HCT116 (cell line): Measurements from ENCODE around the gene SKI. TPM values are rescaled to one million over a fixed set of nuclear protein-coding genes. Genes with fewer than 3 reads are reported as not detected.

Experiments
- ATAC-seq: fragments of 200-7000 bp; cut with Tn5 transposase; 2 replicates; pipeline ENCODE4 v1.9.1; 2020; ENCODE audit warnings: mild to moderate bottlenecking, moderate library complexity
- BruUV-seq: library from RNA; stranded (reverse); fragments of 400-500 nt; replicated peaks from 2 replicates; lab custom pipeline; 2021; lab: Mats Ljungman, UMichigan
- CTCF ChIA-PET: fragments of 300-600 bp; sonication (Branson Sonifier 250); formaldehyde crosslinking; loops from one replicate; lab custom pipeline; 2021; ENCODE audit warnings: antibody characterized with exemption; lab: Charles Lee
- POLR2A ChIA-PET: fragments of 300-600, 350-600 bp; sonication (Branson Sonifier 250); formaldehyde crosslinking; loops from one replicate; lab custom pipeline; 2021; ENCODE audit warnings: antibody characterized with exemption; lab: Charles Lee
- RAD21 ChIA-PET, 2 experiments: fragments of 300-600 bp; sonication (Branson Sonifier 250); formaldehyde crosslinking; loops; one replicate each; lab custom pipeline; 2023; ENCODE audit warnings: low total read pairs in 2 of 2; ENCODE audit not compliant: uncharacterized antibody in 2 of 2, unreplicated experiment in 2 of 2, low non-redundant PET in 1 of 2; lab: Charles Lee
- DNase-seq: peaks from one replicate; pipeline ENCODE4 v3.0.0-alpha.2; 2010; ENCODE audit warnings: low read depth, low spot score
- H2AFZ ChIP-seq: fragments of 200-600 bp; shearing (Covaris generic), sonication (generic); 2 replicates; pipeline ENCODE4 v1.6.1; 2017; ENCODE audit warnings: low read depth, mixed run types, mixed read lengths, antibody characterized with exemption, low read length; ENCODE audit not compliant: poor library complexity, severe bottlenecking
- H3K27ac ChIP-seq: 2 replicates; pipeline ENCODE4 v1.5.1; 2012; ENCODE audit warnings: low read depth, low read length
- H3K27me3 ChIP-seq: fragments of 200-600 bp; sonication (generic); 2 replicates; pipeline ENCODE4 v1.6.1; 2016; ENCODE audit warnings: mixed run types, low read length, mixed read lengths; ENCODE audit not compliant: insufficient read depth
- H3K36me3 ChIP-seq, 2 experiments: fragments of 200-500 bp in 1 of 2; fragments of 200-600 bp in 1 of 2; sonication (Bioruptor generic) in 1 of 2; sonication (generic) in 1 of 2; 2 replicates each; pipeline versions ENCODE4 v1.5.1 to v1.6.1; 2014 to 2016; ENCODE audit warnings: low read length in 2 of 2, inconsistent platforms in 1 of 2, mixed read lengths in 1 of 2, mixed run types in 1 of 2; ENCODE audit not compliant: insufficient read depth in 2 of 2, control insufficient read depth in 1 of 2
- H3K4me1 ChIP-seq, 2 experiments: fragments of 200-600 bp in 1 of 2; sonication (generic) in 1 of 2; 2 replicates each; pipeline versions ENCODE4 v1.5.1 to v1.6.1; 2012 to 2017; ENCODE audit warnings: low read length in 2 of 2, inconsistent platforms in 1 of 2, mild to moderate bottlenecking in 1 of 2, mixed read lengths in 1 of 2, mixed run types in 1 of 2, moderate library complexity in 1 of 2; ENCODE audit not compliant: insufficient read depth in 2 of 2, control insufficient read depth in 1 of 2
- H3K4me2 ChIP-seq: fragments of 200-600 bp; sonication (generic); 2 replicates; pipeline ENCODE4 v1.6.1; 2017; ENCODE audit warnings: mixed run types, low read length, mixed read lengths
- H3K4me3 ChIP-seq, 2 experiments: fragments of 200-600 bp in 1 of 2; sonication (generic) in 1 of 2; replicated peaks in 1 of 2; 2 replicates each; pipeline ENCODE4 v1.5.1; 2011 to 2016; ENCODE audit warnings: low read length in 2 of 2, control low read depth in 1 of 2, low read depth in 1 of 2, mild to moderate bottlenecking in 1 of 2, mixed read lengths in 1 of 2, mixed run types in 1 of 2
- H3K79me2 ChIP-seq: fragments of 200-600 bp; sonication (generic); 2 replicates; pipeline ENCODE4 v1.6.1; 2017; ENCODE audit warnings: mild to moderate bottlenecking, mixed run types, low read length, moderate library complexity, mixed read lengths; ENCODE audit not compliant: insufficient read depth
- H3K9ac ChIP-seq: fragments of 200-600 bp; sonication (generic); 2 replicates; pipeline ENCODE4 v1.6.1; 2016; ENCODE audit warnings: low read length, mixed read lengths
- H3K9me2 ChIP-seq: fragments of 200-600 bp; sonication (generic), shearing (Covaris generic); 2 replicates; pipeline ENCODE4 v1.6.1; 2017; ENCODE audit warnings: mixed run types, mild to moderate bottlenecking, moderate library complexity; ENCODE audit not compliant: insufficient read depth
- H3K9me3 ChIP-seq, 2 experiments: fragments of 200-500 bp in 1 of 2; fragments of 200-600 bp in 1 of 2; sonication (Bioruptor generic) in 1 of 2; sonication (generic) in 1 of 2; 2 replicates each; pipeline ENCODE4 v1.6.1; 2014 to 2017; ENCODE audit warnings: low read length in 2 of 2, mixed read lengths in 2 of 2, inconsistent platforms in 1 of 2, low read depth in 1 of 2, mild to moderate bottlenecking in 1 of 2, mixed run types in 1 of 2, moderate library complexity in 1 of 2; ENCODE audit not compliant: control insufficient read depth in 1 of 2, insufficient read depth in 1 of 2
- H4K20me1 ChIP-seq: fragments of 200-600 bp; sonication (generic), shearing (Covaris generic); 2 replicates; pipeline ENCODE4 v1.6.1; 2017; ENCODE audit warnings: mixed run types, mild to moderate bottlenecking, moderate library complexity; ENCODE audit not compliant: insufficient read depth
- CBX3 ChIP-seq: IDR thresholded peaks from 2 replicates; pipeline ENCODE4 v1.6.1; 2012; ENCODE audit warnings: low read depth
- CEBPB ChIP-seq: IDR thresholded peaks from 2 replicates; pipeline ENCODE4 v1.6.1; 2012; ENCODE audit warnings: low read depth
- ELF1 ChIP-seq: IDR thresholded peaks from 2 replicates; pipeline ENCODE4 v1.6.1; 2012; ENCODE audit warnings: low read depth, borderline replicate concordance
- SP1 ChIP-seq: IDR thresholded peaks from 2 replicates; pipeline ENCODE4 v1.6.1; 2012; ENCODE audit warnings: low read depth
- SRF ChIP-seq: IDR thresholded peaks from 2 replicates; pipeline ENCODE4 v1.6.1; 2012; ENCODE audit warnings: low read depth
- TCF7L2 ChIP-seq: IDR thresholded peaks from 2 replicates; pipeline ENCODE4 v1.7.0; 2011; ENCODE audit warnings: borderline replicate concordance, inconsistent platforms; ENCODE audit not compliant: insufficient read depth, insufficient read length; ENCODE audit errors: extremely low read depth
- YY1 ChIP-seq: IDR thresholded peaks from 2 replicates; pipeline ENCODE4 v1.6.1; 2011; ENCODE audit warnings: low read length, low read depth, moderate library complexity, mild to moderate bottlenecking; ENCODE audit not compliant: insufficient replicate concordance; ENCODE audit errors: extremely low read depth
- ZNF274 ChIP-seq: fragments of 200-500 bp; sonication (Bioruptor generic); IDR thresholded peaks from 2 replicates; pipeline ENCODE4 v1.6.1; 2014; ENCODE audit warnings: mild to moderate bottlenecking, low read depth, low read length, inconsistent platforms
- intact Hi-C: fragments of 100-400 bp; cut with micrococcal nuclease; formaldehyde crosslinking; loops from 2 replicates; pipeline ENCODE4 v1.10.0; 2022
- total RNA-seq: library from RNA; stranded (reverse); gene quantifications from one replicate; pipeline ENCODE4 v1.2.1, GENCODE V29; 2021; ENCODE audit not compliant: unreplicated experiment
- TF ChIP-seq, protein P1 (sequence below): IDR thresholded peaks from 2 replicates; pipeline ENCODE4 v1.6.1; 2012
- TF ChIP-seq, protein P2 (sequence below), 3 experiments: fragments of 200-600 bp in 1 of 3; sonication (generic) in 1 of 3; IDR thresholded peaks in 2 of 3; conservative IDR thresholded peaks in 1 of 3; 2 replicates each; pipeline ENCODE4 v1.5.1; 2012 to 2017; ENCODE audit warnings: low read depth in 2 of 3, low read length in 2 of 3, antibody characterized with exemption in 1 of 3, borderline replicate concordance in 1 of 3, control low read depth in 1 of 3, mild to moderate bottlenecking in 1 of 3, mixed read lengths in 1 of 3, mixed run types in 1 of 3, moderate library complexity in 1 of 3; ENCODE audit not compliant: insufficient read depth in 1 of 3
- TF ChIP-seq, protein P3 (sequence below): IDR thresholded peaks from 2 replicates; pipeline ENCODE4 v1.6.1; 2012; ENCODE audit warnings: low read depth

Gene SKI
- total RNA-seq, 1 experiment from 2014 or later: 56.2 TPM

DNA sequence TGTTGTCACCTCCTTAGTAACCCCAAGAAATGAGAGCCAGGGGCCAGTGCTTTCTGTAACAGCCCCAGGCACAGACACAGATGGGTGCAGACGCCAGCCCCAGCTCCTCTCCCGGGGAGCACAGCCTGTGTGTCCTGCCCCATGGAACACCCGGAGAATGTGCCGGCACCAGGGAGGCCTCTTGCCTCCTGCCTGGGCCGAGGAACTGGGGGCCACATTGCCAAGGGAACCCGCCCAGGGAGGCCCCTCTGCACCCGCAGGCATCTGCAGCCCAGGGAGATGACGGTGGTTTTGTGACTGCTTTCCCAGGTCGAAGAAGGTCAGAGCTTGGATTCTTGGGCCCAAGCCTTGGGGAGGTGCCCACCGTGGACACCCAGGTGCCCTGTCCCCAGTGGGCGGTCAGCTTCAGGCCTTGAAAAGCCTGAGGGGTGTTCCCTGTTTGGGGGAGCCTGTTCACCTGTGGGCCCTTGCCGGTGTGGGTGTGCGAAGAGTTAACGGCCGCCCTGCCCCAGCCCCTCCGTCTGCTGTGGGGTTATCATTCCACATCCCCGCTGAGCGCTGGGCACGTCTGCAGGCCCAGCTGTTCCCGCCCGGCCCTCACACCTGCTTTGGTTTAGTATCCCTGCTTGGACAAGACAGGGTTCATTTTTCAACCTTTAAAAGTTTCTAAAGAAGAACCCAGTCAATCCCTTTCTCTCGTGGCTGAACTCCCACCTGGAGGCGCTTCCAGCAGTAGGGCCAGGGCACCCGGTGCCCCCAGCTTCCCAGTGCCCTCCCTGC is 100.7 kb downstream of the SKI start (continued):
- no peak for TF ChIP-seq ZNF274
- no peak for TF ChIP-seq ELF1

DNA sequence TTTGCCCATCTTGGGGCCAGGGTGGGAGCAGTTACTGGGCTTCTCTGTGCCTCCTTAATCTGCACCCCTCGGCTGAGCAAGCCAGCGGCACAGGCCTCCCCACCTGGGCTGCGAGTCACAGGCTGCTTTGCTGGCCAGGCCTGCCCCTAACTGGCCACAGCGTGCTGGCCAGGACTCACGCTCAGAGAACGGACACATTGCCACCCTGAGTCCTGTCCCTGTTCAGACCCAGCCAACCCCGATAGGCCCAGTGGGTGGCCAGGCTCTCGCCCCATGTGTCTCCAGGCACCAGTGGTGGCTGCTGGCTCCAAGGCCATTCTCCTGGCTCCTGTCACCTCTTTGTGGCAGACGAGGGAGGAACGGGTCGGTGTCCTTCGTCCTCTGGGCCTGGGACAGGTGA is 101.9 kb downstream of the SKI start:
- ChIA-PET POLR2A (no interaction called here), RAD21 (no interaction called here), CTCF (no interaction called here)
- BruUV-seq: no TSS peak
- no peak overlapping the region for H2AFZ ChIP-seq
- H3K9me3 ChIP-seq: peaks cover 4 to 11% of the 10 kb centered on the region in 2 experiments; a peak in 2 of 4 replicates
- no peak overlapping the region for H3K9ac ChIP-seq
- no peaks in the 10 kb centered on the region for H3K9me2 ChIP-seq
- intact Hi-C loops: no loop called here
- no peaks in the 10 kb centered on the region for H4K20me1 ChIP-seq
- TF ChIP-seq CBX3 (no peak), YY1 (no peak), CEBPB (no peak), SRF (no peak), ZNF274 (no peak), SP1 (no peak), TCF7L2 (no peak)
- TF ChIP-seq, protein P1, sequence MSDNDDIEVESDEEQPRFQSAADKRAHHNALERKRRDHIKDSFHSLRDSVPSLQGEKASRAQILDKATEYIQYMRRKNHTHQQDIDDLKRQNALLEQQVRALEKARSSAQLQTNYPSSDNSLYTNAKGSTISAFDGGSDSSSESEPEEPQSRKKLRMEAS: no peak
- TF ChIP-seq, protein P2, sequence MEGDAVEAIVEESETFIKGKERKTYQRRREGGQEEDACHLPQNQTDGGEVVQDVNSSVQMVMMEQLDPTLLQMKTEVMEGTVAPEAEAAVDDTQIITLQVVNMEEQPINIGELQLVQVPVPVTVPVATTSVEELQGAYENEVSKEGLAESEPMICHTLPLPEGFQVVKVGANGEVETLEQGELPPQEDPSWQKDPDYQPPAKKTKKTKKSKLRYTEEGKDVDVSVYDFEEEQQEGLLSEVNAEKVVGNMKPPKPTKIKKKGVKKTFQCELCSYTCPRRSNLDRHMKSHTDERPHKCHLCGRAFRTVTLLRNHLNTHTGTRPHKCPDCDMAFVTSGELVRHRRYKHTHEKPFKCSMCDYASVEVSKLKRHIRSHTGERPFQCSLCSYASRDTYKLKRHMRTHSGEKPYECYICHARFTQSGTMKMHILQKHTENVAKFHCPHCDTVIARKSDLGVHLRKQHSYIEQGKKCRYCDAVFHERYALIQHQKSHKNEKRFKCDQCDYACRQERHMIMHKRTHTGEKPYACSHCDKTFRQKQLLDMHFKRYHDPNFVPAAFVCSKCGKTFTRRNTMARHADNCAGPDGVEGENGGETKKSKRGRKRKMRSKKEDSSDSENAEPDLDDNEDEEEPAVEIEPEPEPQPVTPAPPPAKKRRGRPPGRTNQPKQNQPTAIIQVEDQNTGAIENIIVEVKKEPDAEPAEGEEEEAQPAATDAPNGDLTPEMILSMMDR (IDR thresholded peaks at IDR 0.05 in 2 of 3, conservative IDR thresholded peaks at IDR 0.05 in 1 of 3; ENCODE audit: borderline replicate concordance in 1 of 3, insufficient read depth in 1 of 3, low read depth in 2 of 3, low read length in 2 of 3): no peak
- TF ChIP-seq, protein P3, sequence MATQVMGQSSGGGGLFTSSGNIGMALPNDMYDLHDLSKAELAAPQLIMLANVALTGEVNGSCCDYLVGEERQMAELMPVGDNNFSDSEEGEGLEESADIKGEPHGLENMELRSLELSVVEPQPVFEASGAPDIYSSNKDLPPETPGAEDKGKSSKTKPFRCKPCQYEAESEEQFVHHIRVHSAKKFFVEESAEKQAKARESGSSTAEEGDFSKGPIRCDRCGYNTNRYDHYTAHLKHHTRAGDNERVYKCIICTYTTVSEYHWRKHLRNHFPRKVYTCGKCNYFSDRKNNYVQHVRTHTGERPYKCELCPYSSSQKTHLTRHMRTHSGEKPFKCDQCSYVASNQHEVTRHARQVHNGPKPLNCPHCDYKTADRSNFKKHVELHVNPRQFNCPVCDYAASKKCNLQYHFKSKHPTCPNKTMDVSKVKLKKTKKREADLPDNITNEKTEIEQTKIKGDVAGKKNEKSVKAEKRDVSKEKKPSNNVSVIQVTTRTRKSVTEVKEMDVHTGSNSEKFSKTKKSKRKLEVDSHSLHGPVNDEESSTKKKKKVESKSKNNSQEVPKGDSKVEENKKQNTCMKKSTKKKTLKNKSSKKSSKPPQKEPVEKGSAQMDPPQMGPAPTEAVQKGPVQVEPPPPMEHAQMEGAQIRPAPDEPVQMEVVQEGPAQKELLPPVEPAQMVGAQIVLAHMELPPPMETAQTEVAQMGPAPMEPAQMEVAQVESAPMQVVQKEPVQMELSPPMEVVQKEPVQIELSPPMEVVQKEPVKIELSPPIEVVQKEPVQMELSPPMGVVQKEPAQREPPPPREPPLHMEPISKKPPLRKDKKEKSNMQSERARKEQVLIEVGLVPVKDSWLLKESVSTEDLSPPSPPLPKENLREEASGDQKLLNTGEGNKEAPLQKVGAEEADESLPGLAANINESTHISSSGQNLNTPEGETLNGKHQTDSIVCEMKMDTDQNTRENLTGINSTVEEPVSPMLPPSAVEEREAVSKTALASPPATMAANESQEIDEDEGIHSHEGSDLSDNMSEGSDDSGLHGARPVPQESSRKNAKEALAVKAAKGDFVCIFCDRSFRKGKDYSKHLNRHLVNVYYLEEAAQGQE: no peak
- no peaks in the 10 kb centered on the region for H3K79me2 ChIP-seq
- H3K27ac ChIP-seq: no peak overlapping the region
- no peak for DNase-seq
- H3K4me3 ChIP-seq: no peak overlapping the region
- H3K27me3 ChIP-seq: peaks cover 3% of the 10 kb centered on the region; the same call in 1 of the 2 replicates
- no peaks in the 10 kb centered on the region for H3K36me3 ChIP-seq
- ATAC-seq: no peak
- H3K4me1 ChIP-seq: no peaks in the 10 kb centered on the region
- H3K4me2 ChIP-seq: no peak overlapping the region
